Activated CD4-positive, alpha-beta T cell treated with anti-CD3 and anti-CD28 coated beads, Interleukin-2, amount 50 U/mL, for 24 hours (primary cell): ENCODE data around the gene OLFML1.

Experiments used
- DNase-seq, 2 donors: peaks; one replicate each; pipeline ENCODE4 v3.0.0-alpha.2; 2020; ENCODE audit warnings: low read depth in 1 of 2, low spot score in 1 of 2

The OLFML1 gene

GRCh38 chr11:7559398-7560283 lies 74.3 kb downstream of the OLFML1 start:
- DNase-seq, result no peak
